HAP-1 (cell line): ENCODE measurements around the gene KIAA0753.

Source experiments
- DNase-seq, 2 experiments: peaks; one replicate each; pipeline ENCODE4 v3.0.0-alpha.2; 2016 to 2020; ENCODE audit warnings: low spot score in 2 of 2
- H3K27me3 ChIP-seq: fragments of 250-450 bp; sonication (Bioruptor Pico); 2 replicates; pipeline ENCODE4 v1.5.1; 2020; ENCODE audit warnings: low read depth, mild to moderate bottlenecking, moderate library complexity
- H3K36me3 ChIP-seq: fragments of 250-450 bp; sonication (Bioruptor Pico); replicated peaks from 2 replicates; pipeline ENCODE4 v1.5.1; 2020; ENCODE audit warnings: mild to moderate bottlenecking
- H3K4me1 ChIP-seq: fragments of 250-450 bp; sonication (Bioruptor Pico); 2 replicates; pipeline ENCODE4 v1.5.1; 2020; ENCODE audit warnings: mild to moderate bottlenecking
- H3K4me3 ChIP-seq: fragments of 250-450 bp; sonication (Bioruptor Pico); 2 replicates; pipeline ENCODE4 v1.5.1; 2020; ENCODE audit warnings: mild to moderate bottlenecking, moderate library complexity
- H3K9me3 ChIP-seq: fragments of 250-450 bp; sonication (Bioruptor Pico); 2 replicates; pipeline ENCODE4 v1.5.1; 2020; ENCODE audit warnings: mild to moderate bottlenecking, moderate library complexity
- in situ Hi-C: fragments of 300-500 bp; cut with MboI; formaldehyde crosslinking; loops from 3 replicates; pipeline ENCODE4 v1.14.3; 2020; ENCODE audit warnings: low sequenced_read_pairs, inconsistent platforms, mixed read lengths

The KIAA0753 gene

GRCh38 chr17:6544011-6544370 lies 96.5 kb downstream of the KIAA0753 start:
- Histone ChIP-seq H3K27me3 (no peaks in the 10 kb centered on the region), H3K4me3 (no peak overlapping the region), H3K4me1 (no peaks in the 10 kb centered on the region), H3K9me3 (no peaks in the 10 kb centered on the region), H3K36me3 (no peaks in the 10 kb centered on the region)
- no peak for DNase-seq
- in situ Hi-C loops: no loop called here

DNA sequence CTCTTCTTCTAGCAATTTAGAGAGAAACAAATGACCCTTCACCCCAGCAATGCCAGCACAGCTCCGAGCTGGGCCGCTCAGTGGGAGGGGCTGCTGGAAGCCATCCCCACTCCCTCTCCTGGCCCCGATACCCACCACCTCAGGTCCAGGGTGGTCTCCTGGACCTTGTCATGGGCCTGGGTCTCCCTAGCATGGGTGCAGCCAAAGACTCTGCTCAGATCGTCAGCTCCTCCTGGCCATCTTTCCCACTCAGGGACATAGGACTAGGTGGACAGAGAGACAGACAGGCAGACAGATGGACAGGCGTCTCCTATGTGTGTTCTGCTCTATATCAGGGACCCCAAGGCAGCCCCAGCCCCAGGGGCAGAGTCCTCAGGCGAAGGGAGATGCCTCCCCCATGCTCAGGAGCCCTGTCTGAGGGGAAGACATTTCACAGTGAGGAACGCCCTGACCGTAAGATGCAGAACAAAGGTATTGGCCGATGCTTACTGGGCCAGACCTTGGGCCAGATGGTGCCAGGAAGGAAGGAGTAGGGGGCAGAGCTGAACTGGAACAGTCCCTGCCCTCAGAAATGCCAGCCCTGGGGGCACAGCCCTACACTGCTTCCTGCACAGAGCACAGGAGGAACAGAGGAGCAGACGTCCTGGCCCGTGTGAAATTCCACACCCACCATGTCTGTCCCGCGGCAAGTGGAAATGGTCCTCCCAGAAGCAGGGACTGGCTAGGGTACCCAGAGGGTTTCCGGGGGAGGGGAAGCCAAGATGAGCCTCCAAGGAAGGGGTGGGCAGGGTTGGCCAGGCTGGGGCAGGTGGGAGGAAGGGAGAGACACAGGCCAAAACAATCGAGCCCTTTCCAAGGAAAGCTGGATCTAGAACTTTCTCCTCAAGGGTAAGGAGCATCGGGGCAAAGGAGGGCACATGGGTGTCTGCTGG lies 97.2 kb downstream of the KIAA0753 start:
- no peaks in the 10 kb centered on the region for H3K4me1 ChIP-seq
- H3K4me3 ChIP-seq: no peak overlapping the region
- in situ Hi-C loops: no loop called here
- no peak for DNase-seq
- no peaks in the 10 kb centered on the region for H3K9me3 ChIP-seq
- no peaks in the 10 kb centered on the region for H3K36me3 ChIP-seq
- no peaks in the 10 kb centered on the region for H3K27me3 ChIP-seq

- H3K4me1 ChIP-seq: no peaks in the 10 kb centered on the region
- H3K36me3 ChIP-seq: no peaks in the 10 kb centered on the region
- in situ Hi-C loops: no loop called here
- no peak for DNase-seq
- no peaks in the 10 kb centered on the region for H3K27me3 ChIP-seq
- H3K9me3 ChIP-seq: no peaks in the 10 kb centered on the region
- H3K4me3 ChIP-seq: no peak overlapping the region
Observed at GRCh38 chr17:6542577-6542976, 97.9 kb downstream of the KIAA0753 start.

GRCh38 chr17:6541886-6542285 lies 98.6 kb downstream of the KIAA0753 start:
- Histone ChIP-seq H3K27me3 (no peaks in the 10 kb centered on the region), H3K36me3 (no peaks in the 10 kb centered on the region), H3K9me3 (no peaks in the 10 kb centered on the region), H3K4me1 (no peaks in the 10 kb centered on the region), H3K4me3 (no peak overlapping the region)
- in situ Hi-C loops: no loop called here
- no peak for DNase-seq

- Histone ChIP-seq H3K36me3 (no peaks in the 10 kb centered on the region), H3K4me3 (no peak overlapping the region), H3K27me3 (no peaks in the 10 kb centered on the region), H3K9me3 (no peaks in the 10 kb centered on the region), H3K4me1 (no peaks in the 10 kb centered on the region)
- no peak for DNase-seq
- in situ Hi-C loops: no loop called here
Observed at GRCh38 chr17:6539871-6540270, 100.6 kb downstream of the KIAA0753 start.

DNA sequence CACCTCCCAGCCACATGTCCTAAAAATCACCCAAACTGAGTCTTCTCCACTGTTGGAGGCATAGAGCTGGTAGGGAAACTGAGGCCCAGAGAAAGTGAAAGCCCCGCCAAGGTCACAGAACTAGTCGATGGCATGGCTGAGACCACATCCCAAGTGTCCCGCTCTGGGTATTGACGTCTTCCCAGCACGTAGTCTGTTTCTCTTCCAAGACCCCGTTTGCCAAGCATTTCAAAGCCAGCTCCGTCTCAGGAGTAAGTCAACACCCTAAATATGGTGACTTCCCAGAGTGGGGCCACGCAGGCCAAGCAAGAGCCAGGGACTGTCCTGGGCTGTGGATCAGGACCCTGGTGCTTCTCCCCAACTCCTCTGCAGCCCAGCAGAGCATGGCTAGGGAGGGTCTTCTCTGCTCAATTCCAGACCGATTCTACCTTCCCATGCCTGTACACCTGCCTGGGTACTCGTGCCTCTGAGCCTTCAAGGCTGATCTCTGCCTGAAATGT lies 103.9 kb downstream of the KIAA0753 start:
- Histone ChIP-seq H3K9me3 (no peaks in the 10 kb centered on the region), H3K27me3 (no peaks in the 10 kb centered on the region), H3K4me3 (no peak overlapping the region), H3K36me3 (no peaks in the 10 kb centered on the region), H3K4me1 (no peaks in the 10 kb centered on the region)
- in situ Hi-C loops: no loop called here
- DNase-seq: no peak

DNA sequence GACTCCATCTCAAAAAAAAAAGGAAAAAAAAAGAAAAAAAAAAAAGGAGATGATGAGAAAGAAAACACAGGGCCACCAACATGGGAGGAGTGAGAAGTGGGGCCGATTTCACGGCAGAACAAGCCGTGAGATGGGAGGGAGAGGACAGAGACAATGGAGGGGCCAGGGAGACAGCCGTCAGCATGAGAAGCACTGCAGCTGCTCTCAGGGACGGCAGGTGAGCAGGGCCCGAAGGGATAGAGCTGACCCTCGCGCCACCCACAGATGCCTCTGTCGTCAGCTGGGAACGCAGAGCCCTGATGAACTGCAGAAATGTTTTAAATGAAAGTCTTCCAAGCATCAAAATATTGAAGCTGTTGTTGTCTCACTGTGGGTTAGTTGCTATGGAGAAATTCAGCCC lies 104.5 kb downstream of the KIAA0753 start:
- Histone ChIP-seq H3K4me3 (no peak overlapping the region), H3K27me3 (no peaks in the 10 kb centered on the region), H3K4me1 (no peaks in the 10 kb centered on the region), H3K36me3 (no peaks in the 10 kb centered on the region), H3K9me3 (no peaks in the 10 kb centered on the region)
- in situ Hi-C loops: no loop called here
- DNase-seq: no peak

GRCh38 chr17:6534846-6535514 lies 105.5 kb downstream of the KIAA0753 start:
- Histone ChIP-seq H3K4me1 (no peaks in the 10 kb centered on the region), H3K9me3 (no peaks in the 10 kb centered on the region), H3K27me3 (no peaks in the 10 kb centered on the region), H3K36me3 (no peaks in the 10 kb centered on the region), H3K4me3 (no peak overlapping the region)
- DNase-seq: no peak
- in situ Hi-C loops: no loop called here

DNA sequence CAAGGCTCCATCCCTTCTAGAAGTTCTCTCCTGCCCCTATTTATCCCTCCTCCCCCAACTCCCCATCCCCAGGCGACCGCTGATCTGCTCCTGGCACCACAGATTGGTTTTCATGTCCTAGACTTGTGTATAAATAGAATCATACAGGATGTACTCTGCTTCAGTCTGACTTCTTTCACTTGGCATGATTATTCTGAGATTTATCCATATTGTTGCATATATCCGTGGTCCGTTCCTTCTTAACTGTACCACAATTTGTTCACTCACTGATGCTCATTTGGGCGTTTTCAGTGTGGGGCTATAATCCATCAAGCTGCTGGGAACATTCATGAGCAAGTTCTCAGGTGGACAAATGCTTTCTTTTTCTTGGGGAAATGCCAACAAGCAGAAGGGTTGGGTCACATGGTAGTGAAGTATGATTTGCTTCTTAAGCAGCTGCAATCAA lies 108.0 kb downstream of the KIAA0753 start:
- H3K4me1 ChIP-seq: no peaks in the 10 kb centered on the region
- in situ Hi-C loops: no loop called here
- H3K9me3 ChIP-seq: no peaks in the 10 kb centered on the region
- no peak for DNase-seq
- H3K36me3 ChIP-seq: no peaks in the 10 kb centered on the region
- H3K27me3 ChIP-seq: no peaks in the 10 kb centered on the region
- no peak overlapping the region for H3K4me3 ChIP-seq

GRCh38 chr17:6531575-6531974 lies 108.9 kb downstream of the KIAA0753 start:
- H3K27me3 ChIP-seq: no peaks in the 10 kb centered on the region
- H3K4me3 ChIP-seq: no peak overlapping the region
- H3K9me3 ChIP-seq: no peaks in the 10 kb centered on the region
- in situ Hi-C loops: no loop called here
- DNase-seq: no peak
- no peaks in the 10 kb centered on the region for H3K4me1 ChIP-seq
- H3K36me3 ChIP-seq: no peaks in the 10 kb centered on the region

- Histone ChIP-seq H3K36me3 (no peaks in the 10 kb centered on the region), H3K4me1 (no peaks in the 10 kb centered on the region), H3K27me3 (no peaks in the 10 kb centered on the region), H3K9me3 (no peaks in the 10 kb centered on the region), H3K4me3 (no peak overlapping the region)
- in situ Hi-C loops: no loop called here
- DNase-seq: no peak
Observed at GRCh38 chr17:6530324-6530920, 110.1 kb downstream of the KIAA0753 start.

- Histone ChIP-seq H3K4me1 (no peaks in the 10 kb centered on the region), H3K27me3 (no peaks in the 10 kb centered on the region), H3K4me3 (no peak overlapping the region), H3K36me3 (no peaks in the 10 kb centered on the region), H3K9me3 (no peaks in the 10 kb centered on the region)
- in situ Hi-C loops: no loop called here
- DNase-seq: no peak
Observed at GRCh38 chr17:6528557-6528956, 112.0 kb downstream of the KIAA0753 start.
